Ovary (tissue), 9 donors: ENCODE measurements around the gene MAD1L1. TPM values are rescaled to one million over a fixed set of nuclear protein-coding genes. Genes with fewer than 3 reads are reported as not detected.

ENCODE experiments used
- DNase-seq, 5 donors: peaks; one replicate each; pipeline ENCODE4 v3.0.0-alpha.2; 2019 to 2020
- H3K27ac ChIP-seq, 2 donors: fragments of 200-600 bp; one replicate each; pipeline versions ENCODE4 v1.5.1 to v1.8.0; 2019 to 2022
- H3K27me3 ChIP-seq: fragments of 200-600 bp; one replicate; pipeline ENCODE4 v1.8.0; 2022
- H3K36me3 ChIP-seq: fragments of 200-600 bp; sonication (generic); one replicate; pipeline ENCODE4 v1.5.1; 2019
- H3K4me1 ChIP-seq: one replicate; pipeline ENCODE4 v1.8.1; 2013; ENCODE audit warnings: mild to moderate bottlenecking, moderate library complexity; ENCODE audit not compliant: insufficient read depth
- H3K4me3 ChIP-seq: fragments of 200-600 bp; sonication (generic); one replicate; pipeline ENCODE4 v1.5.1; 2017
- H3K9me3 ChIP-seq, 2 donors: fragments of 200-600 bp in 1 of 2; sonication (generic) in 1 of 2; one replicate each; pipeline versions ENCODE4 v1.5.1 to v1.8.1; 2013 to 2019; ENCODE audit warnings: mild to moderate bottlenecking in 1 of 2, moderate library complexity in 1 of 2
- CTCF ChIP-seq, 3 donors: fragments of 450-650 bp in 2 of 3; fragments of 200-600 bp in 1 of 3; IDR thresholded peaks; one replicate each; pipeline versions ENCODE4 v1.5.1 to v1.8.0; 2016 to 2022; ENCODE audit warnings: antibody characterized with exemption in 3 of 3, mild to moderate bottlenecking in 1 of 3
- EP300 ChIP-seq: sonication (generic); formaldehyde crosslinking; IDR thresholded peaks from one replicate; pipeline ENCODE4 v1.6.1; 2017; ENCODE audit warnings: antibody characterized with exemption
- POLR2A ChIP-seq: fragments of 450-650 bp; IDR thresholded peaks from one replicate; pipeline ENCODE4 v1.6.1; 2017; ENCODE audit warnings: antibody characterized with exemption, mild to moderate bottlenecking, moderate library complexity
- WGBS, 3 donors: extraction: QIAGEN DNeasy Blood & Tissue Kit in 1 of 3; methylation state at CpG; one replicate each; pipeline versions ENCODE4 v1.1.5 to v1.1.7; 2013 to 2017; 5-methylcytosine and 5-hydroxymethylcytosine counted together
- intact Hi-C, 4 donors: fragments of 100-400 bp; cut with DNase I; formaldehyde crosslinking; loops; one replicate each; pipeline versions ENCODE4 v1.11.0 to v1.15.1; 2022 to 2023
- polyA plus RNA-seq, 2 donors: library from polyadenylated mRNA; stranded (reverse); fragments of 200-250 nt in 1 of 2; fragments of 350-450 nt in 1 of 2; fragmentation: Illumina TruSeq in 1 of 2; extraction: RNeasy Lipid Tissue Mini Kit (QIAGEN cat#74804) in 1 of 2; gene quantifications; one replicate each; pipeline ENCODE4 v1.2.3, GENCODE V29; 2013 to 2014
- total RNA-seq, 7 donors: library from RNA; depleted of rRNA in 2 of 7; stranded (reverse); fragments of >200 nt in 2 of 7; fragmentation: NEBNext Ultra II Directional in 3 of 7; extraction: Animal tissue kit (Norgen Biotek cat#: 25700) in 3 of 7; gene quantifications; one replicate each; pipeline versions ENCODE4 v1.1.0 to v1.2.4, GENCODE V29; 2016 to 2023
- donor health status: DM: no; HTN: no; CAD: no; lungs with moderate emphysema.
- donor health status: DM: no; HTN: no; CAD: no.
- donor health status: Bipolar disorder and iron deficiency.
- donor health status: DM: yes; HTN: yes; CAD: no.
- donor health status: DM: no; HTN: no; CAD: no.
- donor health status: DM: yes; HTN: yes; CAD: no.

MAD1L1 gene
- total and polyA plus RNA-seq, 9 donors = 5.9 to 36.6 (median 22.8) TPM

GRCh38 chr7:2024567-2024918 is 208.2 kb downstream of the MAD1L1 start:
- Histone ChIP-seq H3K36me3 (no peaks in the 10 kb centered on the region), H3K4me1 (no peaks in the 10 kb centered on the region), H3K27ac (no peak overlapping the region), H3K27me3 (no peaks in the 10 kb centered on the region), H3K9me3 (peaks cover 0 to 3% of the 10 kb centered on the region in 2 donors), H3K4me3 (no peak overlapping the region)
- intact Hi-C loops = no loop called here
- DNase-seq = peak in 2 of 5 donors; percentile 6 to 7
- no peak for TF ChIP-seq POLR2A
- no peak for TF ChIP-seq CTCF (IDR thresholded peaks at IDR 0.05)
- no peak for TF ChIP-seq EP300
- 92 to 96% (median 94%) methylated on average over 4 of the region's 4 CpGs for WGBS, 3 donors

GRCh38 chr7:2023877-2024566 is 208.7 kb downstream of the MAD1L1 start:
- Histone ChIP-seq H3K27ac (no peak overlapping the region), H3K9me3 (peaks cover 0 to 3% of the 10 kb centered on the region in 2 donors), H3K4me3 (no peak overlapping the region), H3K4me1 (peaks cover under 1% of the 10 kb centered on the region), H3K36me3 (no peaks in the 10 kb centered on the region), H3K27me3 (no peaks in the 10 kb centered on the region)
- 95 to 98% (median 96%) methylated on average over 7 of the region's 7 CpGs for WGBS, 3 donors
- no peak for DNase-seq
- TF ChIP-seq CTCF (IDR thresholded peaks at IDR 0.05) = no peak
- TF ChIP-seq EP300 = no peak
- no peak for TF ChIP-seq POLR2A
- intact Hi-C loops = no loop called here

DNA sequence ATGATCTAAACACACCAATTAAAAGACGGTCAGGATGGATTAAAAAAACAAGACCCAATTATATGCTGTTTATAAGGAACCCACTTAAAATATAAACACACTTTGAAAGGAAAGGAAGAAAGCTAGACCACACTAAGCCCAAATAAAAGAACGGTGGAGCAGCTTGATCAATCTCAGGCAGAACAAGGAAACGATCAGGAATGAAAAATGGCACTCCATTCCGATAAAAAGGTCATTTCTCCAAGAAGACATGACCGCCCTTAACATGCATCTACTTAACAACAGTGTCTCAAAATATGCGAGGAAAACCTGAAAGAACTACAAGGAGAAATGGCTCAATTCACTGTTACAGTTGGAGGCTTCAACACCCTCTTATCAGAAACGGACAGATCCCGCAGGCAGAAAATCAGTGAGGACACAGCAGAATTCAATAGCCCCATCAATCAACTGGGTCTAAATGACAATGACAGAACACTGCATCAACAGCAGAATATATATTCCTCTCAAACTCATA is 210.0 kb downstream of the MAD1L1 start:
- Histone ChIP-seq H3K4me1 (peaks cover 11% of the 10 kb centered on the region), H3K27me3 (no peaks in the 10 kb centered on the region), H3K36me3 (no peaks in the 10 kb centered on the region), H3K27ac (no peak overlapping the region), H3K4me3 (no peak overlapping the region), H3K9me3 (peaks cover 0 to 3% of the 10 kb centered on the region in 2 donors)
- WGBS, 3 donors = 89 to 94% (median 91%) methylated on average over 8 of the region's 8 CpGs
- TF ChIP-seq EP300 (no peak), CTCF (IDR thresholded peaks at IDR 0.05) (no peak), POLR2A (no peak)
- intact Hi-C loops = no loop called here
- DNase-seq = no peak

GRCh38 chr7:2022021-2022409 is 210.7 kb downstream of the MAD1L1 start:
- 93 to 97% (median 95%) methylated on average over 9 of the region's 9 CpGs for WGBS, 3 donors

More at GRCh38 chr7:2022021-2022409, 210.7 kb downstream of the MAD1L1 start:
- peak in 1 of 5 donors; percentile 1 for DNase-seq
- no peak overlapping the region for H3K27ac ChIP-seq
- H3K36me3 ChIP-seq = no peaks in the 10 kb centered on the region
- TF ChIP-seq EP300 (no peak), POLR2A (no peak)
- intact Hi-C loops = no loop called here
- H3K9me3 ChIP-seq = peaks cover 0 to 3% of the 10 kb centered on the region in 2 donors
- H3K27me3 ChIP-seq = no peaks in the 10 kb centered on the region
- H3K4me3 ChIP-seq = no peak overlapping the region
- H3K4me1 ChIP-seq = peaks cover 11% of the 10 kb centered on the region
